H1 (cell line): ENCODE data around the gene TCF7L2. TPM values are rescaled to one million over a fixed set of nuclear protein-coding genes. Genes with fewer than 3 reads are reported as not detected.

ENCODE experiments used
- EZH2 ChIP-seq: fragments of 200-600 bp; sonication (generic); IDR thresholded peaks from 2 replicates; pipeline ENCODE4 v1.7.1; 2012; ENCODE audit warnings: low read depth, mild to moderate bottlenecking, moderate library complexity, low read length, inconsistent platforms; ENCODE audit not compliant: severe bottlenecking
- TAF7 ChIP-seq: optimal IDR thresholded peaks from 2 replicates; pipeline ENCODE3; 2011; ENCODE audit warnings: low read depth, mild to moderate bottlenecking, inconsistent platforms, low read length, moderate library complexity, borderline replicate concordance
- polyA plus RNA-seq, 7 experiments: library from polyadenylated mRNA; depleted of rRNA in 3 of 7; stranded (reverse) in 5 of 7; unstranded in 2 of 7; fragments of >200 nt in 5 of 7; fragments of 200-250 nt in 2 of 7; gene quantifications; 1 replicate in 5 of 7; 2 replicates in 1 of 7; 4 replicates in 1 of 7; pipeline versions ENCODE4 v1.2.1 to v1.2.3, GENCODE V29; 2011 to 2013; ENCODE audit warnings: missing spikeins in 2 of 7, mixed read lengths in 2 of 7
- total RNA-seq: library from RNA; stranded (reverse); fragmentation: NEBNext Ultra II Directional; extraction: Animal tissue kit (Norgen Biotek cat#: 25700); gene quantifications from 2 replicates; pipeline ENCODE4 v1.2.1, GENCODE V29; 2021
- TF ChIP-seq, protein P1 (sequence below), 3 experiments: IDR thresholded peaks; 1 replicate in 2 of 3; 2 replicates in 1 of 3; pipeline versions ENCODE4 v1.5.1 to v1.6.1; 2011; ENCODE audit warnings: low read length in 3 of 3, mild to moderate bottlenecking in 3 of 3, inconsistent platforms in 2 of 3, low read depth in 1 of 3, moderate library complexity in 1 of 3; ENCODE audit not compliant: insufficient read depth in 1 of 3; ENCODE audit errors: control extremely low read depth in 1 of 3

Gene TCF7L2
- total and polyA plus RNA-seq, 2 of the 8 experiments (the other 6 are each of a cell fraction or from before 2014, with no cell fraction given) = 33.9 to 67.3 TPM

DNA sequence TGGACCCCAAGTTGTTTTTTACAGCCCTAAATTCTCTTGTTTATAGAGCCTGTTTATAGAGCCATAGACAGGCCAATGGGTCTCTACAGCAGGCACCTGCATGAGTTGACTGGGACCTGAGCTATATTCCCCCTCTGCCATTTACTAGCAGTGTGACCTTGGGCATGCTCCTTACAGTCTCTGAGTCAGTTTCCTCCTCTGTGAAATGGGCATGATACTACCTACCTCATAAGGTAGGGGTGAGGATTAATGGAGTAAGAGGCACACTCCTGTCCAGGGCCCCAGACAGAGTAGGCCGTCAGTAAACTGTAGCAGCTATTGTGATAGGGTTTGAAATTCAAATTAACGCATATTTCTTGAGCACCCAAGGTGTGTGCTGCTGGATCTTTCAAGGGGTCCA, 138.1 kb downstream of the TCF7L2 start (continued):
- TF ChIP-seq EZH2 (no peak), TAF7 (no peak)
- TF ChIP-seq, protein P1, sequence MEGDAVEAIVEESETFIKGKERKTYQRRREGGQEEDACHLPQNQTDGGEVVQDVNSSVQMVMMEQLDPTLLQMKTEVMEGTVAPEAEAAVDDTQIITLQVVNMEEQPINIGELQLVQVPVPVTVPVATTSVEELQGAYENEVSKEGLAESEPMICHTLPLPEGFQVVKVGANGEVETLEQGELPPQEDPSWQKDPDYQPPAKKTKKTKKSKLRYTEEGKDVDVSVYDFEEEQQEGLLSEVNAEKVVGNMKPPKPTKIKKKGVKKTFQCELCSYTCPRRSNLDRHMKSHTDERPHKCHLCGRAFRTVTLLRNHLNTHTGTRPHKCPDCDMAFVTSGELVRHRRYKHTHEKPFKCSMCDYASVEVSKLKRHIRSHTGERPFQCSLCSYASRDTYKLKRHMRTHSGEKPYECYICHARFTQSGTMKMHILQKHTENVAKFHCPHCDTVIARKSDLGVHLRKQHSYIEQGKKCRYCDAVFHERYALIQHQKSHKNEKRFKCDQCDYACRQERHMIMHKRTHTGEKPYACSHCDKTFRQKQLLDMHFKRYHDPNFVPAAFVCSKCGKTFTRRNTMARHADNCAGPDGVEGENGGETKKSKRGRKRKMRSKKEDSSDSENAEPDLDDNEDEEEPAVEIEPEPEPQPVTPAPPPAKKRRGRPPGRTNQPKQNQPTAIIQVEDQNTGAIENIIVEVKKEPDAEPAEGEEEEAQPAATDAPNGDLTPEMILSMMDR (IDR thresholded peaks at IDR 0.05; ENCODE audit: control extremely low read depth in 1 of 3, insufficient read depth in 1 of 3, low read depth in 1 of 3, low read length in 3 of 3) = no peak
